ENCODE results near the gene EMC7.
A peak's percentile ranks its signal among the peaks of the same experiment; 100 is the strongest.
"Not testable (repeated sequence)": the region's sequence is repeated elsewhere in the genome, so short reads cannot be mapped to it uniquely, and the experiment has no call there.

The EMC7 gene

DNA sequence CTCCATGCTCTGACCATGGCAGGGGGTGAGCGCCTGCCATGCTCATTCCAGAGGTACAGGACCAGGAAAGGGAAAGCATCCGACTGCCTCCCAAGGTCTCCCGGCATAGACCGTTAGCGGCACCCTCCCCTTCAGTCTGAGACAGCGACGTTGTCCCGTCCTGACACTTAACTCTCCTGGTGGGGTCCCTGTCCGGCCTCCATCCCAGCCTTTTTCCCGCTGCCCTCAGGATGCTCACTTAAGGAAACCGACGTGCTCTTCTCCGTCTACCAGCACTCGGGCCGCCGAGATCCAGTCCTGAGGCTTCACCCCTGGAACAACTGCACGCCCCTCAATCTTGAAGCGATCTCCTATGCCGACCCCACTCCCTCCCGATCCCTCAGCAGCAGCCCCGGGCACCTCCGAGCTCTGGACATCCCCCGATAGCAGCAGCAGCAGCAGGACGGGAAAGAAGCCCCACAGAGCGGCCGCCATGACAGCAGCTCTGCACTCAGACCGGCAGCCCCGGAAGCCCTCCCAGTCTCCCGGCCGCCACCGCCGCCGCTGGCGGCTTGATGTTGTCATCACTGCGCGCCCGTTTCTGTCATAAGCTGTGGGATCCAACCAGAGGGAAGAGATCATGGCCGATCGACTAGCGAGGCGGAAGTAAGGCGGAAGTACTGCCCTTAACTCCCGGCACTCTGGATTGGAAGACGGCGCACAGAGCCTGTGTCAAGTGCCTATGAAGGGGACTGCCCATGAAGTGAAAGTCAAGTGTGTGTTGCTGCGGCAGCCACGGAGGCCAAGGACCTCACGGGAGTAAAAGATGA is at the start of gene EMC7, which contains the start of gene PGBD4:
EMC7 (minus strand) TSS at position 497 of the 809 bp plus-strand sequence; CDS start at position 474, 23 bp downstream.
PGBD4 (plus strand) TSS at position 718 of the 809 bp plus-strand sequence. CDS start 449 bp downstream, outside the sequence.
- Mint-ChIP-seq H3K4me3 (peak within 1 kb of the TSS; percentile 95), H3K27ac (peak within 1 kb of the TSS; percentile 99), H3K36me3 (peaks cover 10% of the 10 kb centered on the region), H3K9me3 (no peaks in the 10 kb centered on the region), H3K27me3 (no peaks in the 10 kb centered on the region), H3K4me1 (peaks cover 11% of the 10 kb centered on the region)
- DNase-seq (ENCODE audit: low spot score in 2 of 2) = peak; percentile 98 to 99
- peak; percentile 95 for ATAC-seq (ENCODE audit: low read depth)

DNA sequence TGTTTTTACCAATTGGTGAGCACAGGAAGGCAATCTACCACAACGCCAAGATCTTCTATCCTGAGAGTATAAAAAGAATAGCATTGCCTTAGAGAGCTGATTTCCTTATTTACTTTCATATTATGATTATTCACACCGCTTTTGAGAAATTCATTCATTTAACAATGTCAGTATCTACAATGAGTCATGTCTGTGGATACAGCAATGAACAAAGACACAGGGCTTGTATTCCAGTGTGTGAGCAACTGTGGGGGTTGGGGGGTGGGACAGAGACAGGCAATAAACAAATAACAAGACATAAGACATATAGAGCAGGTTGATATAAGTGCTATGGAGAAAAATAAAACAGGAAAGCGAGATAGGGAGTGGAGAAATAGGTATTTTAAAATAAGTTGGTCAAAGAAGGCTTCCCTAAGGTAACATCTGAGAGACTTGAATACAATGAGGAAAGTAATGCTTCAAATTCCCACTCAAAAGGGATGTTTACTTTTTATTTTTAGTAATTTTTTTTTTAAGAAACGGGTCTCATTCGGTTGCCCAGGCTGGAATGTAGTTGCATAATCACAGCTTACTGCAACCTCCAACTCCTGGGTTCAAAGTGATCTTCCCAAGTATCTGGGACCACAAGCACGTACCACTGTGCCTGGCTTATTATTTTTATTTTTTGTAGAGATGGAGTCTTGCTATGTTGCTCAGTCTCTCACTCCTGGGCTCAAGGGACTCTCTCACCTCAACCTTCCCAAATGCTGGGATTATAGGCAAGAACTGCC is 45.9 kb upstream of the EMC7 start:
- DNase-seq (ENCODE audit: low spot score in 2 of 2) (no peak), ATAC-seq (ENCODE audit: low read depth) (no peak)
- H3K9me3 Mint-ChIP-seq = no peaks in the 10 kb centered on the region
- H3K36me3 Mint-ChIP-seq = peaks cover 23% of the 10 kb centered on the region
- H3K4me3 Mint-ChIP-seq = no peak overlapping the region
- peak overlapping the region; percentile 47 for H3K27ac Mint-ChIP-seq
- no peaks in the 10 kb centered on the region for H3K4me1 Mint-ChIP-seq
- no peaks in the 10 kb centered on the region for H3K27me3 Mint-ChIP-seq

GRCh38 chr15:34133511-34133910 is 31.8 kb upstream of the EMC7 start:
- Mint-ChIP-seq H3K4me1 (no peaks in the 10 kb centered on the region), H3K9me3 (no peaks in the 10 kb centered on the region), H3K36me3 (peaks cover 1% of the 10 kb centered on the region), H3K27me3 (no peaks in the 10 kb centered on the region), H3K4me3 (no peak overlapping the region), H3K27ac (no peak overlapping the region)
- ATAC-seq (ENCODE audit: low read depth) = no peak
- DNase-seq (ENCODE audit: low spot score in 2 of 2) = no peak

DNA sequence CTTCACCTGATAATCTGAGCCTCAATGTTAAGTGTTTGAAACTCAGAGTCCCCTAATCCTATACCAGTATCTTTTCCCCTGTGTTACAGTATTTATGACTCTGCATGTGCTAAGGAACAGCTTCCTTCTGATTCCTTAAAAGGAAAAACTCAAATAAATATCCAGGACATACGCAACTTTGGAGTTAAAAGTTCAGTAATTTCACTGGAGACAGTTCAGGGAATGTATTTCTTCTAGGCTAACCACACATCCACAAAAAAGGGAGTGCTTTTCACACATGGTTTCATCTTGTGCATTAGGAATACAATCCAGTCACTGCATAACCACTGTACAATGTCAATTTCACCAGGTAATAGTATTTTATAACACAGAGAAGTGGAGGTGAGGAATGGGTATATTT is 31.2 kb upstream of the EMC7 start:
- Mint-ChIP-seq H3K9me3 (no peaks in the 10 kb centered on the region), H3K27ac (no peak overlapping the region), H3K27me3 (no peaks in the 10 kb centered on the region), H3K4me1 (no peaks in the 10 kb centered on the region), H3K4me3 (no peak overlapping the region), H3K36me3 (no peaks in the 10 kb centered on the region)
- DNase-seq (ENCODE audit: low spot score in 2 of 2) (no peak), ATAC-seq (ENCODE audit: low read depth) (no peak)

DNA sequence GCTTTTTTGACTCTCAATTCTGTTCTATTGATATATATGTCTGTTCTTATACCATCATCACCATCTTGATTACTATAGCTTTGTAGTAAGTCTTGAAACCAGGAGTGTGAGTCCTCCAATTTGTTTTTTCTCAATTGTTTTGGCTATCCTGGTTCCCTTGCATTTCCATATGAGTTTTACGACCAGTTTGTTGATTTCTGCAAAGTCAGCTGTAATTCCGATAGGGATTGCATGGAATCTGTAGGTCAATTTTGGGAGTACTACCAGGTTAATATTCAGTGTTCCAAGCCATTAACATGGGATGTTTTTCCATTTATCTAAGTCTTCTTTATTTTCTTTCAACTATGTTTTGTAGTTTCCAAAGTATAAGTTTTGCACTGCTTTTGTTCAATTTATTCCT is 27.2 kb upstream of the EMC7 start:
- H3K36me3 Mint-ChIP-seq = no peaks in the 10 kb centered on the region
- no peak overlapping the region for H3K4me3 Mint-ChIP-seq
- no peak for ATAC-seq (ENCODE audit: low read depth)
- no peaks in the 10 kb centered on the region for H3K27me3 Mint-ChIP-seq
- H3K9me3 Mint-ChIP-seq = peaks cover 2% of the 10 kb centered on the region
- no peak for DNase-seq (ENCODE audit: low spot score in 2 of 2)
- H3K27ac Mint-ChIP-seq = no peak overlapping the region
- no peaks in the 10 kb centered on the region for H3K4me1 Mint-ChIP-seq

DNA sequence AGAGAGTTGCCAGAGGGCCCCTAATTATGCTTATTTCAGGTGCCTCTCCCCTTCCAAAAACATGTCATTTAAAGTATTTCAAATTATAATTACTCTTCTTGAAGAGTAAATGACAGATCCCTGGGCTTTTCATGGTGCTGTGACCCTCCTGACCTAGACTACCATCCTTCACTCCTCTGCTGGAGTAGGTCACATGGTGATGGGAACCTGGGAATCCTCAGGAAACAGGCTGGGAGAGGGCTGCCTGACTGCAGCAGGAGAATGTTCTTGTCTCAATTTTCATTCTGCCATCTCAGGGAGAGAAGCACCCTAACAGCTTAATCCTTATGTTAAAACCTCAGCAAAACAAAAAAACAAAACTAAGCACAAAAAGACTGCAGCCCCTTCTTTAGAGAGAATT is 24.9 kb upstream of the EMC7 start:
- Mint-ChIP-seq H3K9me3 (peaks cover 2% of the 10 kb centered on the region), H3K4me1 (peaks cover 3% of the 10 kb centered on the region), H3K36me3 (no peaks in the 10 kb centered on the region), H3K27me3 (peaks cover 9% of the 10 kb centered on the region), H3K4me3 (no peak overlapping the region), H3K27ac (no peak overlapping the region)
- ATAC-seq (ENCODE audit: low read depth) (no peak), DNase-seq (ENCODE audit: low spot score in 2 of 2) (no peak)

DNA sequence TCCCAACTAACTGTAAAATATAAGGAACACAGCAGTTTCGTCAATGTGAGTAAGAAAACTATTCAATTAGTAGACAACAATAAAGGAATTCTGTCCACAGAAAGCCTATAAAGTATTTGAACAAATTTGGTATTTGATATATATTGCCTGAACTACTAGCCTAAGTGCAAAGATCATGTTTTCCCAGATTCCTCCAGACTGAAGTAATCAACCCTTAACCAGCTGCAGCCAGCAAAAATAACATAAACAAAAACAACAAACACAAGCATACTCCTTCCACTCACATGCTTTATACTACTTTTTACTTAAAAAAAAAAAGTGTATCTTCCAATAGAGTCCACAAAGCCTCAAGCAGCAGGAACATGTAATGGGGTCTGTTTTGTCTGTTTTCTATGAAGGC is 24.3 kb upstream of the EMC7 start:
- Mint-ChIP-seq H3K9me3 (peaks cover 2% of the 10 kb centered on the region), H3K36me3 (no peaks in the 10 kb centered on the region), H3K4me3 (no peak overlapping the region), H3K27me3 (peaks cover 10% of the 10 kb centered on the region), H3K27ac (no peak overlapping the region), H3K4me1 (peaks cover 3% of the 10 kb centered on the region)
- no peak for DNase-seq (ENCODE audit: low spot score in 2 of 2)
- no peak for ATAC-seq (ENCODE audit: low read depth)

- H3K27ac Mint-ChIP-seq = no peak overlapping the region
- no peaks in the 10 kb centered on the region for H3K36me3 Mint-ChIP-seq
- H3K4me3 Mint-ChIP-seq = no peak overlapping the region
- DNase-seq (ENCODE audit: low spot score in 2 of 2) (no peak), ATAC-seq (ENCODE audit: low read depth) (no peak)
- H3K9me3 Mint-ChIP-seq = peaks cover 2% of the 10 kb centered on the region
- H3K4me1 Mint-ChIP-seq = peaks cover 3% of the 10 kb centered on the region
- H3K27me3 Mint-ChIP-seq = peaks cover 15% of the 10 kb centered on the region
Measured at GRCh38 chr15:34124651-34125050, 23.0 kb upstream of the EMC7 start.

GRCh38 chr15:34122771-34123183 is 21.1 kb upstream of the EMC7 start:
- ATAC-seq (ENCODE audit: low read depth) = peak; percentile 39
- DNase-seq (ENCODE audit: low spot score in 2 of 2) = no peak
- Mint-ChIP-seq H3K4me1 (peaks cover 3% of the 10 kb centered on the region), H3K4me3 (no peak overlapping the region), H3K27me3 (peaks cover 15% of the 10 kb centered on the region), H3K9me3 (peaks cover 2% of the 10 kb centered on the region), H3K27ac (no peak overlapping the region), H3K36me3 (no peaks in the 10 kb centered on the region)

DNA sequence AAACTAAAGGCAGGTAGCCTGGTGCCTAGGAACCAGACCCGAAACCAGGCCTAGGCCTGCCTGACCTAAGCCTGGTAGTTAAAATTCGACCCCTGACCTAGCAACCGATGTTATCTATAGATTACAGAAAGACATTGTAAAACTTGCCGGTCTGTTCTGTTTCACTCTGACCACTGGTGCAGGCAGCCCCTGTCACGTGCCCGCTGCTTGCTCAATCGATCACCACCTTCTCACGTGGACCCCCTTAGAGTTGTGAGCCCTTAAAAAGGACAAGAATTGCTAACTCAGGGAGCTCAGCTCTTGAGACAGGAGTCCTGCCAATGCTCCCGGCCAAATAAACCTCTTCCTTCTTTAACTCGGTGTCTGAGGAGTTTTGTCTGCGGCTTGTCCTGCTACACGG is 20.1 kb upstream of the EMC7 start:
- H3K36me3 Mint-ChIP-seq; H3K4me3 Mint-ChIP-seq; ATAC-seq (ENCODE audit: low read depth); H3K4me1 Mint-ChIP-seq; H3K27ac Mint-ChIP-seq; DNase-seq (ENCODE audit: low spot score in 2 of 2); H3K9me3 Mint-ChIP-seq: not testable (repeated sequence)
- H3K27me3 Mint-ChIP-seq = peaks cover 16% of the 10 kb centered on the region

- not testable (repeated sequence) for H3K27ac Mint-ChIP-seq; H3K4me1 Mint-ChIP-seq; DNase-seq (ENCODE audit: low spot score in 2 of 2); ATAC-seq (ENCODE audit: low read depth); H3K36me3 Mint-ChIP-seq; H3K4me3 Mint-ChIP-seq; H3K9me3 Mint-ChIP-seq
- peaks cover 16% of the 10 kb centered on the region for H3K27me3 Mint-ChIP-seq
Measured at GRCh38 chr15:34120420-34120819, 18.8 kb upstream of the EMC7 start.

DNA sequence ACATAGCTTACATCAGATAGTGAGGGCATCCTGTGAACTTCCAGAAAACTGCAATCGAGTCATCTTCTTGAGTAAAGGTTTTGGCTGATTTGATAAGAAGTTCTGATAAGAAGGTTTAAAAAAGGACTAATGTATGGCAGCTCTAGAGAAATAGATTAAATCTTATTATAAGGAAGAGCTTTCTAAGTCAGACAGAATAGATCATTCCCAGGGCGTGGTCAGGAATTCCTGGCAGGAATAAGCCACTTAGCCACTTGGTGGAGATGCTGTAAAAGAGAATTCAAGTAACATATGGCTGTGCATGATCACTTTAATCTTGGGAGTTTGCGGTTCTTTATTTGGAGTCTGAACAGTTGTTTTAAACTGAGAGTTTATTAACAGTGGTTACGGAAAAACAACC is 17.6 kb upstream of the EMC7 start:
- peaks cover 20% of the 10 kb centered on the region for H3K27me3 Mint-ChIP-seq
- DNase-seq (ENCODE audit: low spot score in 2 of 2) (no peak), ATAC-seq (ENCODE audit: low read depth) (no peak)
- H3K9me3 Mint-ChIP-seq = no peaks in the 10 kb centered on the region
- H3K27ac Mint-ChIP-seq = no peak overlapping the region
- peaks cover 3% of the 10 kb centered on the region for H3K4me1 Mint-ChIP-seq
- H3K36me3 Mint-ChIP-seq = no peaks in the 10 kb centered on the region
- no peak overlapping the region for H3K4me3 Mint-ChIP-seq

GRCh38 chr15:34116620-34117019 is 15.0 kb upstream of the EMC7 start:
- DNase-seq (ENCODE audit: low spot score in 2 of 2) (no peak), ATAC-seq (ENCODE audit: low read depth) (no peak)
- no peaks in the 10 kb centered on the region for H3K9me3 Mint-ChIP-seq
- H3K4me3 Mint-ChIP-seq = no peak overlapping the region
- no peak overlapping the region for H3K27ac Mint-ChIP-seq
- H3K27me3 Mint-ChIP-seq = peaks cover 13% of the 10 kb centered on the region
- H3K36me3 Mint-ChIP-seq = no peaks in the 10 kb centered on the region
- H3K4me1 Mint-ChIP-seq = no peaks in the 10 kb centered on the region

DNA sequence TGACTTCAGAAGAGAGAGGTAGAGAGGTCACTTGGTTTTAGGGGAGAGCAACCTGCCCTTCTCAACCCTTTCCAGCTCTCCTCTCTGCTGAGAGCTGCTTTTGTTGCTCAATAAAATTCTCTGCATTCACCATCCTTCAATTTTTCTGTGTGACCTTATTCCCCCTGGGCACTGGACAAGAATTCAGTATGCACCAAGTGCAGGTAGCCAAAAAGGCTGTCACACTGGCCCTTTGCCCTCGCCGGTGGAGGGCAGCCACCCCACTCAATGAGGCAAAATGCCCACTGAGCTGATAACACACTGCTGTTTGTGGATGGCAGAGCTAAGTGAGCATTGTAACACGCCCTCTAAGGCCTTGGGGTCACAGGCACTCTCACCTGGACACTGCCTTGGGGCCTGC is 13.1 kb upstream of the EMC7 start:
- H3K4me3 Mint-ChIP-seq = no peak overlapping the region
- DNase-seq (ENCODE audit: low spot score in 2 of 2) (no peak), ATAC-seq (ENCODE audit: low read depth) (no peak)
- no peaks in the 10 kb centered on the region for H3K36me3 Mint-ChIP-seq
- H3K27me3 Mint-ChIP-seq = peaks cover 7% of the 10 kb centered on the region
- no peaks in the 10 kb centered on the region for H3K9me3 Mint-ChIP-seq
- H3K4me1 Mint-ChIP-seq = no peaks in the 10 kb centered on the region
- H3K27ac Mint-ChIP-seq = no peak overlapping the region
